ENCODE results near the gene INKA1. TPM values are rescaled to one million over a fixed set of nuclear protein-coding genes. Genes with fewer than 3 reads are reported as not detected.

The INKA1 gene
- total RNA-seq, 4 donors from 2014 or later: 0.74 to 9.9 (median 2.4) TPM

GRCh38 chr3:49804141-49805041 lies 1.3 kb downstream of the INKA1 start:
- no peak for ATAC-seq (ENCODE audit: low FRiP score)
- no peak for DNase-seq (ENCODE audit: low spot score)
- TF ChIP-seq CTCF (IDR thresholded peaks at IDR 0.05): no peak

- TF ChIP-seq CTCF (IDR thresholded peaks at IDR 0.05): no peak
- no peak for DNase-seq (ENCODE audit: low spot score)
- ATAC-seq (ENCODE audit: low FRiP score): no peak
These were observed 2.3 kb downstream of the INKA1 start for GRCh38 chr3:49805367-49805782.

GRCh38 chr3:49805897-49806701 lies 3.0 kb downstream of the INKA1 start:
- ATAC-seq (ENCODE audit: low FRiP score) (no peak), DNase-seq (ENCODE audit: low spot score) (no peak)
- TF ChIP-seq CTCF (IDR thresholded peaks at IDR 0.05): no peak

- no peak for TF ChIP-seq CTCF (IDR thresholded peaks at IDR 0.05)
- no peak for ATAC-seq (ENCODE audit: low FRiP score)
- no peak for DNase-seq (ENCODE audit: low spot score)
These were observed 3.8 kb downstream of the INKA1 start for GRCh38 chr3:49806850-49807249.

- no peak for TF ChIP-seq CTCF (IDR thresholded peaks at IDR 0.05)
- DNase-seq (ENCODE audit: low spot score) (no peak), ATAC-seq (ENCODE audit: low FRiP score) (no peak)
These were observed 4.5 kb downstream of the INKA1 start for GRCh38 chr3:49807431-49808114.

- DNase-seq (ENCODE audit: low spot score) (no peak), ATAC-seq (ENCODE audit: low FRiP score) (no peak)
- TF ChIP-seq CTCF (IDR thresholded peaks at IDR 0.05): no peak
These were observed 9.9 kb downstream of the INKA1 start for GRCh38 chr3:49812916-49813496.
